PC-3 (cell line): Measurements from ENCODE around the gene IRAK1BP1. TPM values are rescaled to one million over a fixed set of nuclear protein-coding genes. Genes with fewer than 3 reads are reported as not detected.

Experiments used
- ATAC-seq: fragments of 200-7000 bp; cut with Tn5 transposase; 2 replicates; pipeline ENCODE4 v1.9.1; 2020; ENCODE audit warnings: mild to moderate bottlenecking, moderate library complexity
- BruUV-seq: library from RNA; stranded (reverse); fragments of 400-500 nt; replicated peaks from 2 replicates; lab custom pipeline; 2021; lab: Mats Ljungman, UMichigan
- CTCF ChIA-PET: fragments of 300-600 bp; sonication (Branson Sonifier 250); formaldehyde crosslinking; loops from one replicate; lab custom pipeline; 2022; ENCODE audit warnings: antibody characterized with exemption; lab: Charles Lee
- POLR2A ChIA-PET: fragments of 300-600 bp; sonication (Branson Sonifier 250); formaldehyde crosslinking; loops from one replicate; lab custom pipeline; 2022; ENCODE audit warnings: antibody characterized with exemption; ENCODE audit not compliant: unreplicated experiment; lab: Charles Lee
- DNase-seq: peaks from one replicate; pipeline ENCODE4 v3.0.0-alpha.2; 2015
- H2AFZ ChIP-seq: fragments of 300-600 bp; sonication (generic); 2 replicates; pipeline ENCODE4 v1.6.0; 2016; ENCODE audit warnings: antibody characterized with exemption, low read length
- H3F3A ChIP-seq: fragments of 300-600 bp; sonication (generic); one replicate; pipeline ENCODE4 v1.6.0; 2017; ENCODE audit warnings: antibody characterized with exemption, low read length, control low read depth, mild to moderate bottlenecking; ENCODE audit not compliant: unreplicated experiment
- H3K27ac ChIP-seq: fragments of 300-600 bp; sonication (generic); 2 replicates; pipeline ENCODE4 v1.5.1; 2016; ENCODE audit warnings: mild to moderate bottlenecking, low read length
- H3K27me3 ChIP-seq: fragments of 300-600 bp; sonication (generic); 2 replicates; pipeline ENCODE4 v1.6.1; 2016; ENCODE audit warnings: low read length, mixed read lengths
- H3K36me3 ChIP-seq: fragments of 300-600 bp; sonication (generic); 2 replicates; pipeline ENCODE4 v1.6.1; 2016; ENCODE audit warnings: low read depth, mixed run types, low read length, mixed read lengths
- H3K4me1 ChIP-seq: fragments of 300-600 bp; sonication (generic); 2 replicates; pipeline ENCODE4 v1.5.1; 2016; ENCODE audit warnings: low read length; ENCODE audit not compliant: insufficient read depth
- H3K4me2 ChIP-seq: fragments of 300-600 bp; sonication (generic); 2 replicates; pipeline ENCODE4 v1.6.0; 2016; ENCODE audit warnings: low read length
- H3K4me3 ChIP-seq: fragments of 300-600 bp; sonication (generic); 2 replicates; pipeline ENCODE4 v1.5.1; 2016; ENCODE audit warnings: mild to moderate bottlenecking, low read length, mixed read lengths
- H3K79me2 ChIP-seq: fragments of 300-600 bp; sonication (generic); 2 replicates; pipeline ENCODE4 v1.6.1; 2017; ENCODE audit warnings: low read length, mixed read lengths
- H3K9ac ChIP-seq: fragments of 300-600 bp; sonication (generic); 2 replicates; pipeline ENCODE4 v1.6.0; 2016; ENCODE audit warnings: mild to moderate bottlenecking, low read length
- H3K9me2 ChIP-seq: fragments of 300-600 bp; sonication (generic); replicated peaks from 2 replicates; pipeline ENCODE4 v1.6.1; 2016; ENCODE audit warnings: mixed run types, low read length, mixed read lengths
- H3K9me3 ChIP-seq: fragments of 300-600 bp; sonication (generic); 2 replicates; pipeline ENCODE4 v1.6.1; 2016; ENCODE audit warnings: low read length, mixed read lengths
- H4K20me1 ChIP-seq: fragments of 300-600 bp; sonication (generic); 2 replicates; pipeline ENCODE4 v1.6.1; 2016; ENCODE audit warnings: low read length, mixed read lengths
- EZH2 ChIP-seq: fragments of 300-600 bp; sonication (generic); IDR thresholded peaks from one replicate; pipeline ENCODE4 v1.6.1; 2017; ENCODE audit warnings: antibody characterized with exemption, mild to moderate bottlenecking, low read length; ENCODE audit not compliant: unreplicated experiment
- EZH2phosphoT487 ChIP-seq: fragments of 300-600 bp; sonication (generic); IDR thresholded peaks from 2 replicates; pipeline ENCODE4 v1.6.1; 2018; ENCODE audit warnings: mild to moderate bottlenecking, antibody characterized with exemption, low read length, borderline replicate concordance
- intact Hi-C: fragments of 100-400 bp; cut with micrococcal nuclease; formaldehyde crosslinking; loops from 2 replicates; pipeline ENCODE4 v1.9.0; 2023
- total RNA-seq: library from RNA; depleted of rRNA; stranded (reverse); fragments of >200 nt; gene quantifications from 2 replicates; pipeline ENCODE4 v1.2.3, GENCODE V29; 2014
- TF ChIP-seq, protein P1 (sequence below): fragments of 300-600 bp; sonication (generic); conservative IDR thresholded peaks from 2 replicates; pipeline ENCODE4 v1.5.1; 2017; ENCODE audit warnings: antibody characterized with exemption, low read depth, mild to moderate bottlenecking, low read length

The IRAK1BP1 gene
- total RNA-seq, 1 experiment from 2014 or later: 3.4 TPM

DNA sequence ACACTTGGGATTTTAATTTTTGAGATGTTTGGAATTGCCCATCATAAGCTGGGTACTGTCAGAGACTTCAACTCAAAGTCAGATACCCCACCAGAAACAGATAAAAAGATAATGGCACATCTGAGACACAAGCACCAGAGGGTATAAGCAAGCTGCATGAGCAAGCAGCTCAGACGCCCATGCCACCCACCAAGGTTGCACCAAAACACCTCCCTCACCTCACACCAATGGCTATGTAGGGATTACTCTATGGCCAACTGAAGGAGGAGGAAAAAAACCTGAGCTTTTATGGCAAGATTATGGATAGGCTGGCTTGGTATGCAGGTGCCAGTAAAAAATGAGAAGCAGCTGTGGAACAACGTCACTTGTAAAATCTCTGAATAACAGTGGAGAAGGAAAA lies 3.8 kb upstream of the IRAK1BP1 start:
- intact Hi-C loops: no loop called here
- H3K4me1 ChIP-seq: no peaks in the 10 kb centered on the region
- CTCF ChIA-PET: no interaction called here
- no peak for DNase-seq
- no peak overlapping the region for H3K4me3 ChIP-seq
- TF ChIP-seq EZH2 (no peak), EZH2phosphoT487 (no peak)
- TF ChIP-seq, protein P1, sequence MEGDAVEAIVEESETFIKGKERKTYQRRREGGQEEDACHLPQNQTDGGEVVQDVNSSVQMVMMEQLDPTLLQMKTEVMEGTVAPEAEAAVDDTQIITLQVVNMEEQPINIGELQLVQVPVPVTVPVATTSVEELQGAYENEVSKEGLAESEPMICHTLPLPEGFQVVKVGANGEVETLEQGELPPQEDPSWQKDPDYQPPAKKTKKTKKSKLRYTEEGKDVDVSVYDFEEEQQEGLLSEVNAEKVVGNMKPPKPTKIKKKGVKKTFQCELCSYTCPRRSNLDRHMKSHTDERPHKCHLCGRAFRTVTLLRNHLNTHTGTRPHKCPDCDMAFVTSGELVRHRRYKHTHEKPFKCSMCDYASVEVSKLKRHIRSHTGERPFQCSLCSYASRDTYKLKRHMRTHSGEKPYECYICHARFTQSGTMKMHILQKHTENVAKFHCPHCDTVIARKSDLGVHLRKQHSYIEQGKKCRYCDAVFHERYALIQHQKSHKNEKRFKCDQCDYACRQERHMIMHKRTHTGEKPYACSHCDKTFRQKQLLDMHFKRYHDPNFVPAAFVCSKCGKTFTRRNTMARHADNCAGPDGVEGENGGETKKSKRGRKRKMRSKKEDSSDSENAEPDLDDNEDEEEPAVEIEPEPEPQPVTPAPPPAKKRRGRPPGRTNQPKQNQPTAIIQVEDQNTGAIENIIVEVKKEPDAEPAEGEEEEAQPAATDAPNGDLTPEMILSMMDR: no peak
- no peak overlapping the region for H3K27ac ChIP-seq
- no peaks in the 10 kb centered on the region for H3K36me3 ChIP-seq
- H3K9me2 ChIP-seq: no peaks in the 10 kb centered on the region
- H3F3A ChIP-seq: no peaks in the 10 kb centered on the region
- no peaks in the 10 kb centered on the region for H3K9me3 ChIP-seq
- no peaks in the 10 kb centered on the region for H4K20me1 ChIP-seq
- 0 out of 2 replicates have a peak, but pooled peaks cover 4% of the 10 kb centered on the region for H3K79me2 ChIP-seq
- ATAC-seq: no peak
- no peak overlapping the region for H2AFZ ChIP-seq
- H3K4me2 ChIP-seq: no peak overlapping the region
- POLR2A ChIA-PET: no interaction called here
- no peaks in the 10 kb centered on the region for H3K27me3 ChIP-seq
- no TSS peak for BruUV-seq
- H3K9ac ChIP-seq: no peak overlapping the region

DNA sequence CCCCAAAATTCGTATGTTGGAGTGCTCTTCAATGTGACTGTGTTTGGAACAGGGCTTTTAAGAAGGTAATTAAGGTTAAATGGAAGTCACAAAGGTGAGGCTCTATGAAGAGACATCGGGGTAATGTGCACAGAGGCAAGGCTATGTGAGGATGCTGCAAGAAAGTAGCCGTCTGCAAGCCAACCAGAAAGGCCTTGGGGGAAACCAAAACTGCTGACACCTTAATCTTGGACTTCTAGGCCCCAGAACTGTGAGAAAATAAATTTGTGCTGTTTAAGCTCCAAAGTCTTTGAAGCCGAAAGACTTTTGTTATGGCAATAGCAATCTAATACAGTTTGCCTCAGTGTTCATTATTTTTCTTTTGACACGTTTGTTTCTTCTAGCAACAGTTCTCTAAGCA lies 2.4 kb upstream of the IRAK1BP1 start:
- Histone ChIP-seq H3K9ac (no peak overlapping the region), H3K27ac (no peak overlapping the region), H3K9me3 (no peaks in the 10 kb centered on the region), H3K9me2 (no peaks in the 10 kb centered on the region), H3K4me3 (no peak overlapping the region), H3F3A (no peaks in the 10 kb centered on the region), H2AFZ (no peak overlapping the region), H3K4me2 (no peak overlapping the region), H3K79me2 (0 out of 2 replicates have a peak, but pooled peaks cover 7% of the 10 kb centered on the region), H3K36me3 (no peaks in the 10 kb centered on the region), H4K20me1 (no peaks in the 10 kb centered on the region), H3K27me3 (no peaks in the 10 kb centered on the region), H3K4me1 (no peaks in the 10 kb centered on the region)
- intact Hi-C loops: no loop called here
- ChIA-PET POLR2A (no interaction called here), CTCF (no interaction called here)
- TF ChIP-seq, protein P1: no peak
- no peak for TF ChIP-seq EZH2
- no peak for TF ChIP-seq EZH2phosphoT487
- BruUV-seq: no TSS peak
- DNase-seq (no peak), ATAC-seq (no peak)

DNA sequence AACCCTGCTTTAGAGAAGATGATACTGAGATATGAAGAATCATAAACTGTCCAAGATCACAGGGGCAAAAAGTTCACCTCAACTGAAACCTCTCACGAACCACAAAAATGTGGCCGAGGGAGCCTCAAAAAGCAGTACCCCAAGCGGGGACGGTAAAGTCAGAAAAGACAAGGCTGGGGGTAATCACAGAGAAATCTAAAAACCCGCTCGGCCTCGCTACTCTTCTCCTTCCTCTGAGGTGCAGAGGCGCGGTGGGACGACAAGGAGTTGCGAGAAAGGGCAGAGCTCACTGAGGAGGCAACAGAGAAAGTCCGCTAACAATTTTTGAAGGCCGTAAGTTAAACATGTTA lies 356 bp upstream of the IRAK1BP1 start:
- ATAC-seq (peak; percentile 33), DNase-seq (no peak)
- peak overlapping the region; percentile 100 for H2AFZ ChIP-seq
- H3K27me3 ChIP-seq: no peaks in the 10 kb centered on the region
- ChIA-PET POLR2A (interaction anchor here (0.6 kb wide), 2 partner anchors 211 to 764 kb away, joined by 3 to 6 read pairs; partner anchors contain the start of genes PHIP and SH3BGRL2), CTCF (no interaction called here)
- H3K4me2 ChIP-seq: peak overlapping the region; percentile 91
- H3K4me1 ChIP-seq: no peaks in the 10 kb centered on the region
- no peak overlapping the region for H3K27ac ChIP-seq
- no peaks in the 10 kb centered on the region for H3F3A ChIP-seq
- peak overlapping the region; percentile 80 for H3K9ac ChIP-seq
- no peaks in the 10 kb centered on the region for H3K9me2 ChIP-seq
- H4K20me1 ChIP-seq: no peaks in the 10 kb centered on the region
- no peaks in the 10 kb centered on the region for H3K36me3 ChIP-seq
- intact Hi-C loops: no loop called here
- peak overlapping the region; percentile 97 for H3K4me3 ChIP-seq
- H3K79me2 ChIP-seq: 0 out of 2 replicates have a peak, but pooled peaks cover 7% of the 10 kb centered on the region
- BruUV-seq: TSS peak; percentile 86
- H3K9me3 ChIP-seq: no peaks in the 10 kb centered on the region
- no peak for TF ChIP-seq EZH2
- TF ChIP-seq, protein P1: no peak
- TF ChIP-seq EZH2phosphoT487: no peak
